ENCODE data around the gene ATE1.
"Not testable (repeated sequence)": the region's sequence is repeated elsewhere in the genome, so short reads cannot be mapped to it uniquely, and the experiment has no call there.

ATE1 gene

DNA sequence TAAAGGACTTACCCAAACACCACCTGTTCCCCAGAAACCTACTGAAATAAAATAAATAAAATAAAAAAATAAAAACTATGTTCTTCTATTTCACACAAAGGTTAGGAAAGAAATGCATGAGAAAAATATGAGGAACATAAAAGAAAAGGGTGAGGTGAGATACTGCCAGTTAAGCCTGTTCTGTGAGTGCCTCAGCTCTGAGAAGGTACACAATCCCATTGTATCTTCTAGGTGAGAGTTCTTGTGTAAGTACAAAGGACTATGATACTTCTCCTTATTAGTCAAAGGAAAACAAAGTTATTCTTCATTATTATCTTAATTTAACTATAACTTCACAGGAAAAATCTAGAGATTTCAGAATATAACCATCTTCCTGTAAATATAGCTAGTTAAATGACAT, 86.0 kb downstream of the ATE1 start:
- no peak for DNase-seq
- in situ Hi-C loops (cut with MboI; ENCODE audit: low pct_unique_long_range_greater_than_20kb, low sequenced_read_pairs) = no loop called here

- peak; percentile 77 for DNase-seq
- in situ Hi-C loops (cut with MboI; ENCODE audit: low pct_unique_long_range_greater_than_20kb, low sequenced_read_pairs) = no loop called here
These were observed 88.9 kb downstream of the ATE1 start for GRCh38 chr10:121838931-121839330.

GRCh38 chr10:121838149-121838548, 89.7 kb downstream of the ATE1 start:
- DNase-seq = no peak

GRCh38 chr10:121836171-121836570, 91.7 kb downstream of the ATE1 start:
- DNase-seq = no peak
- in situ Hi-C loops (cut with MboI; ENCODE audit: low pct_unique_long_range_greater_than_20kb, low sequenced_read_pairs) = no loop called here

More at GRCh38 chr10:121838149-121838548, 89.7 kb downstream of the ATE1 start:
- in situ Hi-C loops (cut with MboI; ENCODE audit: low pct_unique_long_range_greater_than_20kb, low sequenced_read_pairs) = no loop called here

- DNase-seq = no peak
- in situ Hi-C loops (cut with MboI; ENCODE audit: low pct_unique_long_range_greater_than_20kb, low sequenced_read_pairs) = no loop called here
These were observed 92.5 kb downstream of the ATE1 start for GRCh38 chr10:121835376-121835775.

DNA sequence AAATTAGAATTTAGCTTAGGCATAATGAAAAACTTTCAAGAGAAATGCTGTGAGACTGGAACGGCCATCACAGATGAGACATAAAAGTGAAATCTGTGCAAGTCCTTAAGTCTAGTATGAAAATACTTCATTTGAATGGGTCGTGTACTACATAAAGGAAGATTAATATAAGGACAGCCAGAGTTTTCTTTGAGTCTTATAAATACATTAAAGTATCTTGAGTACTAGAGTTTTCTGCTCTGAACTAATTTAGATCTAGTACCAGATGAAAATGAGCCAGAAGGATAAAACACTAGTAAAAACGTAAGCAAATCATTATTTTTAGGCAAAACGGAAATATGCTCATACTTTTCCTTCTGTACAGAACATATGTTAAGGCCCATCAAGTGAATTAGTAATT, 93.1 kb downstream of the ATE1 start:
- in situ Hi-C loops (cut with MboI; ENCODE audit: low pct_unique_long_range_greater_than_20kb, low sequenced_read_pairs) = no loop called here
- DNase-seq = no peak

- in situ Hi-C loops (cut with MboI; ENCODE audit: low pct_unique_long_range_greater_than_20kb, low sequenced_read_pairs) = no loop called here
- DNase-seq = no peak
These were observed 94.4 kb downstream of the ATE1 start for GRCh38 chr10:121833387-121833786.

DNA sequence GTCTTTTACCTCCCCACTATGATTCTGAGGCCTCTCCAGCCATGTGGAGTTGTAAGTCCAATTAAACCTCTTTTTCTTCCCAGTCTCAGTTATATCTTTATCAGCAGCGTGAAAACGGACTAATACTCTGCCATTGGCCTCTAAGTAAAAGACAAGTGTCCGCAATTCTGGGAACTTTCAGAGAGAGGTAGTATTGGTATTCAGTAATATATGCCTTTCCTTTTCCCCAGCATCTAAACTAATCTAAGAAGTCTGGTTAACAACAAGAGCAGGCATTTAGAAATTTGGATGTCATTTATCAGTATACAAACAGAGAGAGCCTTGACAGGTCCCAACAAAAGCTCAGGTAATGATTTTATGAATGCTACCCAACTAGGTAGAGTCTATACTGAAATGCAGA, 95.2 kb downstream of the ATE1 start:
- in situ Hi-C loops (cut with MboI; ENCODE audit: low pct_unique_long_range_greater_than_20kb, low sequenced_read_pairs) = no loop called here
- DNase-seq = no peak

DNA sequence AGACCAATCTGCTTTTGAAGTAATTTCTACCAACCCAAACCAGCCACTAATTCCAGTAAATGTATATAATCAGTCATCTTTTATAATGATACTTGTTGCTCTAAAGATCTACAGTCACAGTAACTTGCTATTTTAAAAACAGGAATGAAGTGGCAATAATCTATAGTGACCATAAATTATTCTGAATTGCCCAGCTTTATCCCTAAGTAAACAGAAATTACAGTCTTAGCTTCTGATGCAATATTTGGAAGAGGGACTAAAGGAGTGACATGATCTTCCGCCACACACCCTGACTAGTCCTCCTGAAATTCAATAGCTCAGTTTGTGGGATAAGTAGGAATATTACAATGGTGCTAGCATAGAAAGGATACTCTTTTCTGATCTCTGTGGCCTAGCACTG, 96.1 kb downstream of the ATE1 start:
- DNase-seq = no peak
- in situ Hi-C loops (cut with MboI; ENCODE audit: low pct_unique_long_range_greater_than_20kb, low sequenced_read_pairs) = no loop called here

DNA sequence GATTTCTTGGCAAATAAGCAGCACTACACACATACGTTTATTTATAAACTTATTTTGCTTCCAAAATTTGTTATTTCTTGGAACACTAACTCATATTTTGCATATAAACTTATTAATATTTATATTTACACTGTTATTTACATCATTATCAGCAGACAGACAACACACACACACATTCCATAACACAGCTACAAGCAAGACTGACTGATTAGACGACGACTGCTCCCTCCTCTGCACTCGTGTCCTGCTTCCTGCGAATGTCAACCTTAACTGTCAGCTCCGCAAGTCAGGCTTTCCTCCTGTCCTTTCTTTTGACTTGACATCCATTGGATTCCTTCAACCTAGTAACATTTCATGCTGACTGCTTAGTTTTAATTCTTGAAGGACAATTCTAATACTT, 96.6 kb downstream of the ATE1 start:
- in situ Hi-C loops (cut with MboI; ENCODE audit: low pct_unique_long_range_greater_than_20kb, low sequenced_read_pairs) = no loop called here
- DNase-seq = no peak

GRCh38 chr10:121830101-121830500, 97.7 kb downstream of the ATE1 start:
- DNase-seq = no peak
- in situ Hi-C loops (cut with MboI; ENCODE audit: low pct_unique_long_range_greater_than_20kb, low sequenced_read_pairs) = no loop called here

DNA sequence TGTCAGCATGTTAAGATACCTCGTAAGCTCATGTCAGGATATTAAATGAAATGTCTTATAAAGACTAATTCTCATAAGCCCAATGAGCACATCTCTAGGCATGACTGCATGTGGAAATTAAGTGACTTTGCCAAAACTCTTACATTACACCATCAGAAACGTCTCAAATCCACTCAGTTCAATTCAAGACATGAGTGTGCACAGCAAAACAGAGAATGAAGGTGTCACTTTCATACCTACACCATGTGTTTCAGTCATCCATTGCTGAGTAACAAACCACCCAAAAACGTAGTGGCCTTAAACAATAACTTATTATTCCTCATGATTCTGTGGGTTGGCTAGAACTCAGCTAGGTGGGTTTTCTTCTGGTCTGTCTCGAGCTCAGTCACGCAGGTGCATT, 99.8 kb downstream of the ATE1 start:
- in situ Hi-C loops (cut with MboI; ENCODE audit: low pct_unique_long_range_greater_than_20kb, low sequenced_read_pairs) = no loop called here
- DNase-seq = no peak

GRCh38 chr10:121826773-121827172, 101.1 kb downstream of the ATE1 start:
- DNase-seq; in situ Hi-C loops (cut with MboI; ENCODE audit: low pct_unique_long_range_greater_than_20kb, low sequenced_read_pairs): not testable (repeated sequence)

- DNase-seq = peak; percentile 56
- in situ Hi-C loops (cut with MboI; ENCODE audit: low pct_unique_long_range_greater_than_20kb, low sequenced_read_pairs) = no loop called here
These were observed 103.8 kb downstream of the ATE1 start for GRCh38 chr10:121823993-121824463.

- no peak for DNase-seq
- in situ Hi-C loops (cut with MboI; ENCODE audit: low pct_unique_long_range_greater_than_20kb, low sequenced_read_pairs) = no loop called here
These were observed 105.1 kb downstream of the ATE1 start for GRCh38 chr10:121822724-121823123.

GRCh38 chr10:121822180-121822579, 105.7 kb downstream of the ATE1 start:
- in situ Hi-C loops (cut with MboI; ENCODE audit: low pct_unique_long_range_greater_than_20kb, low sequenced_read_pairs) = no loop called here
- DNase-seq = no peak

DNA sequence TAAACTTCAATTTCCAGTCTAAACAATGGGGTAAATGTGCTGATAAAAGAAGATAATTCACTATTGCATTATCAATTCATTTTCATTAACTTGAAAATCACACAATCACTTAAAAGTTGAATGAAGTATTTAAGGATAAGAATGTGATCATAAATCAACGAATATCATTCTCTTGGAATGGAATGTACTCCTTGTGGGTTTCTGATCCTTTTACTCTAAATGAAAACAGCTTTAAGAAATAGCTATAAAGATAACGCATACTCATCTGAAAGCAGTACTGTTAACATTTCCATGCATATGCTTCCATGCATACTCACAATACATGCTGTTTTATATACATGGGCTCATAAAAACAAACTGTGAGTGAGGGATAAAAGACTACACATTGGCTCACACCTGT, 108.8 kb downstream of the ATE1 start:
- in situ Hi-C loops (cut with MboI; ENCODE audit: low pct_unique_long_range_greater_than_20kb, low sequenced_read_pairs) = no loop called here
- DNase-seq = no peak

- in situ Hi-C loops (cut with MboI; ENCODE audit: low pct_unique_long_range_greater_than_20kb, low sequenced_read_pairs) = no loop called here
- DNase-seq = no peak
These were observed 109.2 kb downstream of the ATE1 start for GRCh38 chr10:121818599-121818998.

DNA sequence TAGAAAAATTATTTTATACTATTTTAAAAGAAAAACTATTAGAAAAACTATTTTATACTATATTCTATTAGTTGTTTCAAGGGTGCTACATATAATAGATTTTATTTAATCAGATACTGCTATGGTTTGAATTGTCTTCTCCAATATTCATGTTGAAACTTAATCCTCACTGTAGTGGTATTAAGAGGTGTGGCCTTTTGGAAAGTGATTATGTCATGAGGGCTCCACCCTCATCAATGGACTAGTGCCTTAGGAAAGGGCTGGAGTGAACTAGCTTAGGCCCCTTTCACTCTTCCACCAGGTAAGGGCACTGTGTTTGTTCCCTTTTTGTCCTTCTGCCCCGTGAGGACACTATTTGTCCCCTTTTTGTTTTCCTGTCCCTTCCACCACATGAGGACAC, 111.6 kb downstream of the ATE1 start:
- DNase-seq = no peak
- in situ Hi-C loops (cut with MboI; ENCODE audit: low pct_unique_long_range_greater_than_20kb, low sequenced_read_pairs) = no loop called here

DNA sequence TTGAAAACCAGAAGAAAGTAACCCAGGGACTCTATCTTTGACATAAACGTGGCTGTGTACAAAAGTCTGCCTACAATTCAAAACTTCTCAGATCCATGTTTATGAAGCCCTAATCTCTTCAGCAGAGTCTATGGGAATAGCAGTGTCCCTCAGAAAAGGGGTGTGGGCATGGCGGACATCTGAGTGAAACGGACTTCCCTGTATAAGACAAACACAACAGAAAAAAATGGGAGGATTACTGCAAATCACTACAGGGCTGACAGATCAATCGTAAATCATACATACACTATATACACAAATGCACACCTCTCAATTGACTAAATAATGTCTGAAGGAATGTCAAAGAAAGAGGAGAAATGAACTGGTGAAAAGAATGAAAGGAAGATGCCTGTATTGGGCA, 114.0 kb downstream of the ATE1 start:
- in situ Hi-C loops (cut with MboI; ENCODE audit: low pct_unique_long_range_greater_than_20kb, low sequenced_read_pairs) = no loop called here
- no peak for DNase-seq

- in situ Hi-C loops (cut with MboI; ENCODE audit: low pct_unique_long_range_greater_than_20kb, low sequenced_read_pairs) = no loop called here
- DNase-seq = no peak
These were observed 114.5 kb downstream of the ATE1 start for GRCh38 chr10:121813211-121813815.

GRCh38 chr10:121812031-121812430, 115.8 kb downstream of the ATE1 start:
- in situ Hi-C loops (cut with MboI; ENCODE audit: low pct_unique_long_range_greater_than_20kb, low sequenced_read_pairs) = no loop called here
- no peak for DNase-seq

Measured in KBM-7 (cell line).